Stimulated activated effector memory CD8-positive, alpha-beta T cell treated with anti-CD3 and anti-CD28 coated beads, Interleukin-12 subunit alpha, Interleukin-12 subunit beta, amount 100 ng/mL, for 72 hours (primary cell): ENCODE measurements around the gene ANO1.
A peak's percentile ranks its signal among the peaks of the same experiment; 100 is the strongest.

Source experiments
- ATAC-seq: fragments of 150-1000 bp; cut with Tn5 transposase; 2 replicates; pipeline ENCODE4 v1.10.0; 2021
- DNase-seq, 2 donors: peaks; one replicate each; pipeline ENCODE4 v3.0.0; 2021 to 2022; ENCODE audit warnings: low spot score in 2 of 2
- H3K27ac Mint-ChIP-seq: one replicate; pipeline ENCODE4 v1.8.0; 2022; ENCODE audit warnings: mild to moderate bottlenecking, mixed read lengths
- H3K36me3 Mint-ChIP-seq: one replicate; pipeline ENCODE4 v1.8.0; 2022; ENCODE audit warnings: mild to moderate bottlenecking, mixed read lengths
- H3K4me1 Mint-ChIP-seq: one replicate; pipeline ENCODE4 v1.8.0; 2022; ENCODE audit warnings: mixed read lengths
- H3K4me3 Mint-ChIP-seq: one replicate; pipeline ENCODE4 v1.8.0; 2022; ENCODE audit warnings: mild to moderate bottlenecking, mixed read lengths
- H3K9me3 Mint-ChIP-seq: one replicate; pipeline ENCODE4 v1.8.0; 2022; ENCODE audit warnings: mixed read lengths

Gene ANO1

DNA sequence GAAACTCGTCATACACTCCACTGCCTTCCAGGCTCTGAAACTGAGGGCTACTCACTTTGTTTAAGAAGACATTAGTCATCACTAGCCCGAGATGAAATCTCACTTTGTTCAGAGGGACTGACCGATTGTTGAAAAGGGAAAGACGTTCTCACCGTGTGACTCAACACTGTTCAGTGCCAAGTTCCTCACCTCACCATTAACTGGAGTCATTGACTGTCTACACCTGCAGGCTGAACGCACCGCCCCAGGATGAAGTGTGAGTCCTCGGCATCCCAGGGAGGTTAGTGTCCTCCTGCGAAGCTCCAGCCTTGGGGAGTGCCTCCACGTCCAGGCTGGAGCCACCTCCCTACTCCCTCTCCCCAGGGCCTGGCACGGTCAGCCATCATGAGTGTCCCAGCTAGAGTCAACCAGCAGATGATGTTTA is 155.4 kb downstream of the ANO1 start:
- Mint-ChIP-seq H3K36me3 (no peaks in the 10 kb centered on the region), H3K9me3 (no peaks in the 10 kb centered on the region), H3K27ac (no peak overlapping the region), H3K4me1 (no peaks in the 10 kb centered on the region), H3K4me3 (no peak overlapping the region)
- ATAC-seq, result peak; percentile 84
- DNase-seq, result no peak

DNA sequence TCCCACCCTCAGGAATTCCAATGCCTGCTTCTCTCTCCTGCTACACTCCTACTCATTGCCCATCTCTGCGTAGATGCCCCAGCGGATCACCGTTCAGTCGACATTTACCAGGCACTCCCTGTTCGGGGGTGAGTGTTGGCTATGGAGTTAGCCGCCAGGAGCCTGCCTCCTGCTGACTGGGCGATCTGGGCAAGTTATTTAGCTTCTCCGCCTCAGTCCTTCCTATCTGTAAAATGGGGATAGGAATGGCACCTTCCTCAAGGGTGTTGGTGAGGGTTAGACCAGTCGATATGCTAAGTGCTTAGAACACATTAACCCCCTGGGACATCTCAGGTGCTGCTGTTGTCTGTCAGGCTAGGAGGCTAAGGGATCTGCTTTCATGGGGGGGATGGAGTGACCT is 155.8 kb downstream of the ANO1 start:
- H3K9me3 Mint-ChIP-seq, result no peaks in the 10 kb centered on the region
- ATAC-seq (no peak), DNase-seq (no peak)
- no peaks in the 10 kb centered on the region for H3K36me3 Mint-ChIP-seq
- no peak overlapping the region for H3K4me3 Mint-ChIP-seq
- H3K27ac Mint-ChIP-seq, result no peak overlapping the region
- no peaks in the 10 kb centered on the region for H3K4me1 Mint-ChIP-seq
